RWPE1 (cell line): ENCODE results near the gene ZMYM2.

Experiments
- CTCF ChIA-PET: fragments of 350-600 bp; sonication (Branson Sonifier 250); formaldehyde crosslinking; extraction: SDS; loops from one replicate; lab custom pipeline; 2021; lab: Yijun Ruan, JAX
- POLR2A ChIA-PET: fragments of 400-600 bp; formaldehyde crosslinking; extraction: SDS; loops from one replicate; lab custom pipeline; 2020; ENCODE audit warnings: antibody characterized with exemption; ENCODE audit not compliant: low non-redundant PET; lab: Yijun Ruan, JAX
- DNase-seq: peaks from one replicate; pipeline ENCODE4 v3.0.0; 2012; ENCODE audit warnings: low spot score
- H3K27ac ChIP-seq: fragments of 450-650 bp; 2 replicates; pipeline ENCODE4 v1.5.1; 2017
- CTCF ChIP-seq: fragments of 450-650 bp; conservative IDR thresholded peaks from 2 replicates; pipeline ENCODE4 v1.5.1; 2017; ENCODE audit warnings: low read depth, mild to moderate bottlenecking

Gene ZMYM2

GRCh38 chr13:20105161-20105689 lies 146.7 kb downstream of the ZMYM2 start:
- H3K27ac ChIP-seq = no peak overlapping the region
- ChIA-PET CTCF (no interaction called here), POLR2A (no interaction called here)
- no peak for TF ChIP-seq CTCF
- DNase-seq = no peak

- no peak overlapping the region for H3K27ac ChIP-seq
- ChIA-PET POLR2A (no interaction called here), CTCF (interaction anchor here (0.7 to 0.8 kb wide), 2 partner anchors 9 to 50 kb away, joined by 3 read pairs; no protein-coding TSS in a partner anchor)
- TF ChIP-seq CTCF = no peak
- no peak for DNase-seq
Measured at GRCh38 chr13:20106742-20107141, 148.2 kb downstream of the ZMYM2 start.

- no peak for DNase-seq
- TF ChIP-seq CTCF = no peak
- CTCF ChIA-PET = no interaction called here
- H3K27ac ChIP-seq = no peak overlapping the region
- POLR2A ChIA-PET = no interaction called here
Measured at GRCh38 chr13:20109037-20109436, 150.5 kb downstream of the ZMYM2 start.

- POLR2A ChIA-PET = no interaction called here
- H3K27ac ChIP-seq = no peak overlapping the region
- no peak for DNase-seq
- CTCF ChIA-PET = no interaction called here
- no peak for TF ChIP-seq CTCF
Measured at GRCh38 chr13:20114066-20114610, 155.6 kb downstream of the ZMYM2 start.

- CTCF ChIA-PET = no interaction called here
- POLR2A ChIA-PET = no interaction called here
- TF ChIP-seq CTCF = no peak
- DNase-seq = no peak
- no peak overlapping the region for H3K27ac ChIP-seq
Measured at GRCh38 chr13:20116213-20116612, 157.7 kb downstream of the ZMYM2 start.

- CTCF ChIA-PET = interaction anchor here (0.6 to 1.0 kb wide), 2 partner anchors 9 to 23 kb away, joined by 4 to 6 read pairs; no protein-coding TSS in a partner anchor
- DNase-seq = no peak
- peak overlapping the region; percentile 97 for H3K27ac ChIP-seq
- TF ChIP-seq CTCF = no peak
- POLR2A ChIA-PET = interaction anchor here (0.5 kb wide), 1 partner anchor 548 kb away, joined by 3 read pairs; no protein-coding TSS in a partner anchor
Measured at GRCh38 chr13:20118268-20119140, 160.0 kb downstream of the ZMYM2 start.
